T-helper 2 cell treated with Interferon-gamma antibody and Interleukin-4, amounts not matched to agents 100 ng/mL and 5 ng/mL, for 36 hours (primary cell): ENCODE results near the gene ERLEC1. TPM values are rescaled to one million over a fixed set of nuclear protein-coding genes. Genes with fewer than 3 reads are reported as not detected.
"Not testable (repeated sequence)": the region's sequence is repeated elsewhere in the genome, so short reads cannot be mapped to it uniquely, and the experiment has no call there.

Source experiments
- intact Hi-C: fragments of 100-400 bp; cut with micrococcal nuclease; formaldehyde crosslinking; loops from one replicate; pipeline ENCODE4 v1.15.1; 2023
- total RNA-seq: library from RNA; stranded (reverse); gene quantifications from 2 replicates; pipeline ENCODE4 v1.2.3, GENCODE V29; 2022

Gene ERLEC1
- total RNA-seq, 1 donor from 2014 or later: 28.1 TPM

- intact Hi-C loops: no loop called here
These were observed 6.8 kb upstream of the ERLEC1 start for GRCh38 chr2:53780056-53780455.

DNA sequence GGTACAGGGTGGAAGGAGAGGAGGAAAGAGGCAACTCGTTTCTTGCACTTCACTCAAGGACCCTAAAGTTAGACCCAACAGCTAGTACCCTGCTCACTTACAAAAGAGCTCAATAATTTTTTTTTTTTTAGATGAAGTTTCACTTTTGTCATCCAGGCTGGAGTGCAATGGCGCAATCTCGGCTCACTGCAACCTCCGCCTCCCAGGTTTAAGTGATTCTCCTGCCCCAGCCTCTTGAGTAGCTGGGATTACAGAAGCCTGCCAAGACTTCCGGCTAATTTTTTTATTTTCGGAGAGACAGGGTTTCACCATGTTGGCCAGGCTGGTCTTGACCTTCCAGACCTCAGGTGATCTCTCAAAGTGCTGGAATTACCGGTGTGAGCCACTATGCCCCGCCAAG, 4.2 kb upstream of the ERLEC1 start:
- intact Hi-C loops: no loop called here

DNA sequence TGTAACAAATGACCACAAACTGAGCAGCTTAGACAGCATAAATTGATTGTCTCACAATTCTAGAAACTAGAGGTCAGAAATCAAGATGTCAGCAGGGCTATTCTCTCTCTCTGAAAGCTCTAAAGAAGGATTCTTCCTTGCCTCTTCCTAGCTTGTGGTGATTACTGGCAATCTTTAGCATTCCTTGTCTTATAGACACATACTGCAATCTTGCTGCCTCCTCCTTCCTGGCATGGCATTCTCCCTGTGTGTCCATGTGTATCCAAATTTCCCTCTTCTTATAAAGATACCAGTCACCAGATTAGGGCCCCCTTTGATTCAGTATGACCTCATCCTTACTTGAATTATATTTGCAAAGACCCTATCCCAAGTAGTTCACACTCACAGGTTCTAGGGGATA, 2.4 kb upstream of the ERLEC1 start:
- intact Hi-C loops: no loop called here

- intact Hi-C loops: no loop called here
These were observed 1.5 kb upstream of the ERLEC1 start for GRCh38 chr2:53785366-53785765.

- intact Hi-C loops: loop anchor here (1.0 to 2.0 kb wide), 4 partner anchors 19 to 1830 kb away; partner anchors contain the start of genes ACYP2, CHAC2 and PPP4R3B
These were observed 516 bp upstream of the ERLEC1 start for GRCh38 chr2:53786352-53786704.

GRCh38 chr2:53787614-53788289, 908 bp downstream of the ERLEC1 start:
- intact Hi-C loops: loop anchor here (1.0 to 2.0 kb wide), 5 partner anchors 184 to 1829 kb away; partner anchors contain the start of genes ACYP2, EML6 and PPP4R3B

GRCh38 chr2:53793261-53793660, 6.4 kb downstream of the ERLEC1 start:
- intact Hi-C loops: no loop called here

- intact Hi-C loops: no loop called here
These were observed 7.0 kb downstream of the ERLEC1 start for GRCh38 chr2:53793821-53794220.

DNA sequence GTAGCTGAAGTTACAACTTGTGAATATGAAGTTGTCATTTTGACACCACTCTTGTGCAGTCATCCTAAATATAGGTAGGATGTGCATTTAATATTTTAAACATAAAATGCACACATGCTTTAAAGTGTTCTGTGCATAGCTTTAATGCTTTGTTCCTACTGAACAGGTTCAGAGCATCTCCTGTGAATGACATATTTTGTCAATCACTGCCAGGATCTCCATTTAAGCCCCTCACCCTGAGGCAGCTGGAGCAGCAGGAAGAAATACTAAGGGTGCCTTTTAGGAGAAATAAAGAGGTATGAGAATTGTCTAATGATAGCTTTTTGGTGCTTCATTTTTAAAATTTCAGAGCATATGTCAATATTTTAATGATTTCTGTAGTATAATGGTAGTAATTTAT, 14.7 kb downstream of the ERLEC1 start:
- intact Hi-C loops: no loop called here

- intact Hi-C loops: no loop called here
These were observed 15.8 kb downstream of the ERLEC1 start for GRCh38 chr2:53802617-53803151.

DNA sequence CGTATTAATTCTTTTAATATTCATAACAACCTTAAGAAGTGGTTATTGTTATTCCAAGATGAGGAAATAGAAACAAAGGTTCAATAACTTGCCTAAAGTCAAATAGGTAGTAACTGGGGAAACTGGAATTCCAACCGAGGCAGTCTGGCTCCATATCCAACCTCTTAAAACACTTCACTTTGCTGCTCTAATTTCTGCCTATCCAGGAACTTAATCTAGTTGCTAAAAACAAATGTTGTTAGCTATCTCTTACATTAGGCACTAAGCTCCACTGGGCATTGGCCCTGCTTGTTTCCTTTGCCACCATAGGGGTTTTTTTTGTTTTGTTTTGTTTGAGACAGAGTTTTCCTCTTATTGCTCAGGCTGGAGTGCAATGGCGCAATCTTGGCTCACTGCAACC, 24.8 kb downstream of the ERLEC1 start:
- intact Hi-C loops: no loop called here

- intact Hi-C loops: no loop called here
These were observed 26.3 kb downstream of the ERLEC1 start for GRCh38 chr2:53813151-53813550.

GRCh38 chr2:53818854-53819435, 32.1 kb downstream of the ERLEC1 start:
- intact Hi-C loops: no loop called here

- intact Hi-C loops: no loop called here
These were observed 32.8 kb downstream of the ERLEC1 start for GRCh38 chr2:53819634-53820033.

DNA sequence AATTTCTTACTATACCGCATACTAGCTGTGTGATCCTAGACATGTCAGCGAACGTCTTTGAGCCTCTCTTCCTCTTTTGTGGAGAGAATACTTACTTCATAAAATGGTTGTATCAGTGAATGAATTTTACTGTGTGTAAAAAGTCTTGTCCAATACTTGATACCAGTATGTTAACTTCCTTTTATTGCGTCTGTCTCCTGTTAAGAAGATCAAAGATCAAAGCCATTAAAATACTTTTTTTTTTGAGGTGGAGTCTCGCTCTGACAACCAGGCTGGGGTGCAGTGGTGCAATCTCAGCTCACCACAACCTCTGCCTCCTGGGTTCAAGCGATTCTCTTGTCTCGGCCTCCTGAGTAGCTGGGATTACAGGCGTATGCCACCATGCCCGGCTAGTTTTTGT, 33.2 kb downstream of the ERLEC1 start:
- intact Hi-C loops: no loop called here

DNA sequence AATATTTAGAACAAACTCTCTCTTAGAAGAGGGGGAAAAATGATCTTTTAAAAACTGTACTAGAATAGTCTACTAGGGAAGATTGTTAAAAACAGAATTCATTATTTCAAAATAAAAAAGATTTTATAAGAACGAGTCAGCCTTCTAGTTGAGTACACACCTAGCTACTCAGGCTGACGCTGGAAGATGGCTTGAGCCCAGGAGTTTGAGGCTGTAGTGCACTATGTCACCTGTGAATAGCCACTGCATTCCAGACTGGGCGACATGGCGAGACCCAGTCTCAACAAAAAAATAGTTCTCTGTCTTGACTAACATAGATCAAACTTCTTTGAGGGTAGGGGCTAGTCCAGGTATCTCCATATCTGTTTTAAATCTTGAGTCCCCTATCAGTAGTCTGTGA, 33.9 kb downstream of the ERLEC1 start:
- intact Hi-C loops: no loop called here

- intact Hi-C loops: no loop called here
These were observed 35.0 kb downstream of the ERLEC1 start for GRCh38 chr2:53821810-53822209.

- intact Hi-C loops: not testable (repeated sequence)
These were observed 36.8 kb downstream of the ERLEC1 start for GRCh38 chr2:53823639-53824038.

- intact Hi-C loops: no loop called here
These were observed 39.2 kb downstream of the ERLEC1 start for GRCh38 chr2:53826030-53826410.

DNA sequence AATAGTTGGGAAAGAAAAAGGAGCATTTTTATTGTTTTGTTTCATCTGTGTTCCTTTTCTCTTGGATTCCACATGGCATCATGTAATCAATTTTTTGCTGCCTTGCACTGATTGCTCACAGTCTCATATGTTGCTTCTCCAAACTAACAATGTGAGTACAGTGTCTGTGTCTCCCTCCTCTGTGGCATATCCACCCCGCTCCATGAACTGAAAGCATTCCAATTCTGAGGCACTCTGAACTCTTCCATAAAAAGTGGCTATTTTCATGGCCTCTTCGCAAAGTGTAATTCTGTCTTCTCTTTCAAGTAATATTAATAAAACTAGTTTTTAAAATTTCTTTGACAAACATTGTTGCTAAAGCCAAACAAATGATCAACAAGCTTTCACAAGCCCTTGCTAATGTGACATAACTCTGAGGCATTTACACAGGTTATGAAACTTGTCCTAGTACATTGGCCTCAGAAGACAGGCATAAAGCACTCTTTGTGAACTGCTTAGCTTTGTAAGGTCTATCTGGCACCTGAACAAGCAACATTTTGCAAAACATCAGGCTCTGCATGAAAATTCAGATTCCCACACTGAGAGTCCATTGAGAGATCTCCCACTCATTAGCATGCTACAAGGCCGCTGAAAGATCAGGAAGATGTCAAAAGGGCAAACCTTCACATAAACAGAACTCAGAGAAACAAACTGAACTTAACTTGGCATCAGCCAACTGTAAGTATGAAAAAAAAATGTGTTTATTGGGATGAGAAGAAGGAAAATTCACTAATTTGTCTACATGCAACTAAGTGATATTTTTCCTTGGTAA, 39.9 kb downstream of the ERLEC1 start:
- intact Hi-C loops: no loop called here

DNA sequence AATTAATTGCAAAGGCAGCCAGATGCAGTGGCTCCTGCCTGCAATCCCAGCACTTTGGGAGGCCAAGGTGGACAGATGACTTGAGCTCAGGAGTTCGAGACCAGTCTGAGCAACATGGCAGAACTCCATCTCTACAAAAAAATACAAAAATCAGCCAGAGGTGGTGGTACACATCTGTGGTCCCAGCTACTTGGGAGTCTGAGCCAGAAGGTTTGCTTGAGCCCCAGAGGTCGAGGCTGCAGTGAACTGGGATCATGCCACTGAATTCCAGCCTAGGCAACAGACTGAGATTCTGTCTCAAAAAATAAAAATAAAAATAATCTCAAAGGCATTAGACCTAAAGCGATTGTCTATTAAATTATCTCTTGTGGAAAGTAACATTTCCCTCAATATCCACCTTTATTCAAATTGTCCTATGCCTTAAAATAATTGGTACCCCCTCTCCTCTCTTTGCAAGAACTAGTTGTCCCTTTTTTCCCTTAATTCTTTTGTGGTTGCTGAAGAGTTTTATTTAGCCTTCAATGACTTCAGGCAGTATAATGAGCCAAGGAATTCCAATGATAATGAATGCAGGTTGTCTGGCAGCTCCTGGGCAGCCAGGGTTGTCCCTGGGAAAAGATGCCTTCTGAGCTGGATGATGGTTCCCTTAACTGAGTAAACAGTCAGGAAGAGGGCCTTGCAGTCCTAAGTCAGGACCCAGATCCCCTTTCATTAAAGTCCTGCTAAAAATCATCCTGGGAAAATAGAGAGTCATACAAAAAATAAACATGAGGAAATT, 40.7 kb downstream of the ERLEC1 start:
- intact Hi-C loops: no loop called here
